K562 (cell line): ENCODE measurements around the gene GBX1. TPM values are rescaled to one million over a fixed set of nuclear protein-coding genes. Genes with fewer than 3 reads are reported as not detected.

Experiments
- ATAC-seq: fragments of 200-7000 bp; cut with Tn5 transposase; 3 replicates; pipeline ENCODE4 v1.9.1; 2020; ENCODE audit warnings: moderate library complexity
- BruUV-seq: library from RNA; stranded (reverse); fragments of 400-500 nt; replicated peaks from 2 replicates; lab custom pipeline; 2021; lab: Mats Ljungman, UMichigan
- CTCF ChIA-PET: fragments of 300-600 bp; formaldehyde crosslinking; extraction: SDS; loops from one replicate; lab custom pipeline; 2021; ENCODE audit warnings: low intra/inter-chr PET ratio; lab: Yijun Ruan, JAX
- POLR2A ChIA-PET: fragments of 300-600, 350-650 bp; sonication (Branson Sonifier 250); formaldehyde crosslinking; extraction: SDS; loops from one replicate; lab custom pipeline; 2021; ENCODE audit warnings: antibody characterized with exemption, inconsistent platforms; lab: Yijun Ruan, JAX
- DNase-seq, 4 experiments: peaks; one replicate each; pipeline versions ENCODE4 v3.0.0 to v3.0.0-alpha.2; 2011 to 2018; ENCODE audit warnings: low spot score in 3 of 4, mixed read lengths in 3 of 4; ENCODE audit errors: extremely low read depth in 1 of 4
- FAIRE-seq: peaks from 2 replicates; lab custom pipeline; 2011; peaks lifted over from hg19 to GRCh38; lab: Jason Lieb, UNC
- H2AFZ ChIP-seq: 2 replicates; pipeline ENCODE4 v1.6.0; 2011; ENCODE audit warnings: low read depth, low read length, control low read depth, inconsistent platforms
- H3K27ac ChIP-seq: fragments of 200-600 bp; 3 replicates; pipeline ENCODE4 v1.8.0; 2011; ENCODE audit warnings: low read depth, mild to moderate bottlenecking, control low read depth, inconsistent platforms, low read length, moderate library complexity, mixed read lengths; ENCODE audit errors: extremely low read depth
- H3K27me3 ChIP-seq, 2 experiments: fragments of 300-600 bp in 1 of 2; 2 replicates in 1 of 2; 3 replicates in 1 of 2; pipeline versions ENCODE4 v1.6.0 to v1.8.0; 2011; ENCODE audit warnings: inconsistent platforms in 2 of 2, low read length in 2 of 2, mild to moderate bottlenecking in 1 of 2, mixed read lengths in 1 of 2, moderate library complexity in 1 of 2; ENCODE audit not compliant: control insufficient read depth in 2 of 2, insufficient read depth in 2 of 2
- H3K36me3 ChIP-seq: fragments of 300-600 bp; 3 replicates; pipeline ENCODE4 v1.8.0; 2011; ENCODE audit warnings: mild to moderate bottlenecking, low read length, inconsistent platforms; ENCODE audit not compliant: control insufficient read depth, insufficient read depth
- H3K4me1 ChIP-seq, 2 experiments: fragments of 200-600 bp in 1 of 2; replicated peaks in 1 of 2; 2 replicates in 1 of 2; 3 replicates in 1 of 2; pipeline versions ENCODE4 v1.5.1 to v1.8.0; 2011; ENCODE audit warnings: inconsistent platforms in 2 of 2, low read length in 2 of 2, mild to moderate bottlenecking in 1 of 2, mixed read lengths in 1 of 2, moderate library complexity in 1 of 2; ENCODE audit not compliant: control insufficient read depth in 2 of 2, insufficient read depth in 2 of 2
- H3K4me2 ChIP-seq: 2 replicates; pipeline ENCODE4 v1.6.1; 2011; ENCODE audit warnings: low read length, control low read depth, inconsistent platforms, mixed read lengths; ENCODE audit not compliant: insufficient read depth
- H3K4me3 ChIP-seq: fragments of 200-600 bp; sonication (generic), shearing (Covaris generic); 2 replicates; pipeline ENCODE4 v1.5.1; 2016; ENCODE audit warnings: control low read depth, inconsistent platforms
- H3K79me2 ChIP-seq: fragments of 200-600 bp; 3 replicates; pipeline ENCODE4 v1.8.0; 2011; ENCODE audit warnings: low read length, inconsistent platforms; ENCODE audit not compliant: control insufficient read depth, insufficient read depth
- H3K9ac ChIP-seq, 2 experiments: 2 replicates each; pipeline versions ENCODE4 v1.6.0 to v1.6.1; 2011; ENCODE audit warnings: low read depth in 2 of 2, low read length in 2 of 2, control low read depth in 1 of 2, inconsistent platforms in 1 of 2, mild to moderate bottlenecking in 1 of 2, mixed read lengths in 1 of 2; ENCODE audit not compliant: insufficient read depth in 1 of 2
- H3K9me1 ChIP-seq: one replicate; pipeline ENCODE4 v1.6.0; 2011; ENCODE audit warnings: inconsistent platforms, mild to moderate bottlenecking, low read length, moderate library complexity; ENCODE audit not compliant: control insufficient read depth, insufficient read depth
- H3K9me3 ChIP-seq: replicated peaks from 2 replicates; pipeline ENCODE4 v1.5.1; 2011; ENCODE audit warnings: low read depth, low read length, inconsistent platforms; ENCODE audit not compliant: control insufficient read depth, insufficient read depth
- H4K20me1 ChIP-seq: replicated peaks from 2 replicates; pipeline ENCODE4 v1.6.1; 2011; ENCODE audit warnings: low read length, inconsistent platforms, mixed read lengths; ENCODE audit not compliant: control insufficient read depth, insufficient read depth
- BMI1 ChIP-seq: fragments of 150-350 bp; IDR thresholded peaks from 2 replicates; pipeline ENCODE4 v1.6.1; 2014; ENCODE audit warnings: low read length
- CCAR2 ChIP-seq: fragments of 200-400 bp; formaldehyde crosslinking; IDR thresholded peaks from 2 replicates; pipeline ENCODE4 v1.6.1; 2017; ENCODE audit warnings: mild to moderate bottlenecking, low read depth, low read length
- MEF2A ChIP-seq: IDR thresholded peaks from 2 replicates; pipeline ENCODE4 v1.6.1; 2011; ENCODE audit warnings: low read depth, mild to moderate bottlenecking, low read length, moderate library complexity; ENCODE audit not compliant: control insufficient read depth
- NCOR1 ChIP-seq: fragments of 450-650 bp; IDR thresholded peaks from 2 replicates; pipeline ENCODE4 v1.6.1; 2016; ENCODE audit warnings: mild to moderate bottlenecking, moderate library complexity
- PBX2 ChIP-seq, 2 experiments: IDR thresholded peaks in 1 of 2; conservative IDR thresholded peaks in 1 of 2; 2 replicates each; pipeline ENCODE4 v1.6.1; 2016; ENCODE audit warnings: low read depth in 2 of 2, mild to moderate bottlenecking in 1 of 2, missing compliant biosample characterization in 1 of 2, missing genetic modification characterization in 1 of 2, moderate library complexity in 1 of 2
- POLR2A ChIP-seq: fragments of 450-650 bp; conservative IDR thresholded peaks from 2 replicates; pipeline ENCODE4 v1.6.1; 2016
- POLR2AphosphoS2 ChIP-seq: IDR thresholded peaks from 2 replicates; pipeline ENCODE4 v1.6.1; 2012; ENCODE audit warnings: low read length, improper control_type of control experiment
- SREBF2 ChIP-seq: sonication (generic); formaldehyde crosslinking; IDR thresholded peaks from 2 replicates; pipeline ENCODE4 v1.4.0; 2020; ENCODE audit warnings: mild to moderate bottlenecking, missing genetic modification reagents
- ZNF165 ChIP-seq: fragments of 250-450 bp; sonication (Bioruptor Pico); IDR thresholded peaks from 2 replicates; pipeline ENCODE4 v1.4.0; 2020; ENCODE audit warnings: borderline replicate concordance
- ZNF717 ChIP-seq: fragments of 250-450 bp; sonication (Bioruptor Pico); IDR thresholded peaks from 2 replicates; pipeline ENCODE4 v1.5.0; 2021
- WGBS: fragments of 100-300 bp; shearing (Covaris generic); methylation state at CpG from one replicate; pipeline ENCODE4 v1.1.6; 2016; ENCODE audit warnings: low coverage, mixed read lengths; ENCODE audit not compliant: insufficient coverage; ENCODE audit errors: missing lambda C conversion rate; 5-methylcytosine and 5-hydroxymethylcytosine counted together
- in situ Hi-C: fragments of 300-500 bp; cut with MboI; formaldehyde crosslinking; loops from 4 replicates; pipeline ENCODE4 v1.15.0; 2018; ENCODE audit warnings: inconsistent platforms, mixed read lengths
- intact Hi-C: fragments of 100-400 bp; cut with micrococcal nuclease; formaldehyde crosslinking; loops from 2 replicates; pipeline ENCODE4 v1.14.2; 2022
- polyA plus RNA-seq, 8 experiments: library from polyadenylated mRNA; depleted of rRNA in 4 of 8; stranded (reverse) in 5 of 8; unstranded in 3 of 8; fragments of >200 nt; fragmentation: Nextera tagmentation in 2 of 8; fragmentation: Illumina TruSeq in 1 of 8; extraction: Ambion mirVana in 2 of 8; extraction: Trizol in 1 of 8; gene quantifications; 2 replicates each; pipeline versions ENCODE4 v1.2.1 to v1.2.3, GENCODE V29; 2011 to 2014; ENCODE audit warnings: inconsistent platforms in 1 of 8, missing spikeins in 1 of 8
- total RNA-seq, 7 experiments: library from RNA; depleted of rRNA in 6 of 7; stranded (reverse); fragments of >200 nt in 6 of 7; fragmentation: Illumina TruSeq in 2 of 7; extraction: Trizol in 2 of 7; gene quantifications; 2 replicates each; pipeline versions ENCODE4 v1.2.1 to v1.2.3, GENCODE V29; 2011 to 2021; ENCODE audit warnings: low replicate concordance in 1 of 7
- TF ChIP-seq, protein P1 (sequence below): sonication (generic); formaldehyde crosslinking; IDR thresholded peaks from 2 replicates; pipeline ENCODE4 v1.8.1; 2023; ENCODE audit warnings: mild to moderate bottlenecking, missing genetic modification reagents, moderate library complexity

GBX1 gene
- total and polyA plus RNA-seq, 9 of the 15 experiments (the other 6 are each of a cell fraction or from before 2014, with no cell fraction given): not detected

DNA sequence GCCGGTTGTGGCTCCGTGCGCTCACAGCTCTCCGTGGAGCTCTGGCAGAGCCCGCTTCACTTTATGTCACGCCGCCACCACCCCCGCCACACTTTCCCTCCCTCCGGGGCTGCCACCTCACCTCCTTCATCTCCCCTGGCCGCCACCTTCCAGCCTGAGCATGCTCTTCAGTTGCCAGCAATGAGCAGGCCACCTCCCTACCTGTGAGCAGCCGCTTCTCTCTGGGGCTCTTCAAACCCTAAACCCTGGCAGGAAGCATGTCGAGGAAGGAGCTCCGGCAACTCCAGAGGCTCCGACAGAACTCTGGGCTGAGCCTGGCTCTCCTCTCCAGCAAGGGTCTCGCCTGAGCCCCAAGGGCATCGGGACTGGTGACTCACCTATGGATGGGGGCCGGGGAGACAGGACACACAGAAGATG is 36.7 kb downstream of the GBX1 start:
- BruUV-seq: no TSS peak
- no peak for FAIRE-seq
- WGBS: 94% methylated on average over 16 of the region's 17 CpGs
- H3K9ac ChIP-seq: no peak overlapping the region
- no peak overlapping the region for H3K27ac ChIP-seq
- POLR2A ChIA-PET: interaction anchor here (0.6 to 2.0 kb wide), 4 partner anchors 10 to 36 kb away, joined by 3 to 5 read pairs (median 4); no protein-coding TSS in a partner anchor
- CTCF ChIA-PET: interaction anchor here (0.5 kb wide), 1 partner anchor 85 kb away, joined by 3 read pairs; no protein-coding TSS in a partner anchor
- intact Hi-C loops: no loop called here
- TF ChIP-seq, protein P1, sequence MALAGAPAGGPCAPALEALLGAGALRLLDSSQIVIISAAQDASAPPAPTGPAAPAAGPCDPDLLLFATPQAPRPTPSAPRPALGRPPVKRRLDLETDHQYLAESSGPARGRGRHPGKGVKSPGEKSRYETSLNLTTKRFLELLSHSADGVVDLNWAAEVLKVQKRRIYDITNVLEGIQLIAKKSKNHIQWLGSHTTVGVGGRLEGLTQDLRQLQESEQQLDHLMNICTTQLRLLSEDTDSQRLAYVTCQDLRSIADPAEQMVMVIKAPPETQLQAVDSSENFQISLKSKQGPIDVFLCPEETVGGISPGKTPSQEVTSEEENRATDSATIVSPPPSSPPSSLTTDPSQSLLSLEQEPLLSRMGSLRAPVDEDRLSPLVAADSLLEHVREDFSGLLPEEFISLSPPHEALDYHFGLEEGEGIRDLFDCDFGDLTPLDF (CRISPR knock-in tag): no peak
- TF ChIP-seq PBX2 (CRISPR knock-in tag; IDR thresholded peaks at IDR 0.05; ENCODE audit: low read depth): no peak
- no peak for TF ChIP-seq PBX2 (tag; conservative IDR thresholded peaks at IDR 0.05; ENCODE audit: low read depth)
- TF ChIP-seq BMI1: no peak
- no peak for TF ChIP-seq MEF2A
- TF ChIP-seq POLR2AphosphoS2: no peak
- no peak for TF ChIP-seq CCAR2
- no peak for TF ChIP-seq ZNF717 (CRISPR knock-in tag)
- TF ChIP-seq ZNF165 (CRISPR knock-in tag): no peak
- no peak for TF ChIP-seq NCOR1
- no peak for TF ChIP-seq SREBF2 (CRISPR knock-in tag)
- TF ChIP-seq POLR2A: no peak
- DNase-seq: no peak
- H3K27me3 ChIP-seq: no peaks in the 10 kb centered on the region; a peak in 1 of 5 replicates
- H3K9me1 ChIP-seq: peaks cover 5% of the 10 kb centered on the region
- H3K4me3 ChIP-seq: no peak overlapping the region
- peaks cover 0 to 16% of the 10 kb centered on the region in 2 experiments; a peak in 1 of 5 replicates for H3K4me1 ChIP-seq
- no peak overlapping the region for H3K4me2 ChIP-seq
- no peaks in the 10 kb centered on the region for H3K9me3 ChIP-seq
- peaks cover 95% of the 10 kb centered on the region for H3K36me3 ChIP-seq
- no peak for ATAC-seq
- H3K79me2 ChIP-seq: no peaks in the 10 kb centered on the region
- in situ Hi-C loops: no loop called here
- H2AFZ ChIP-seq: no peak overlapping the region
- H4K20me1 ChIP-seq: peaks cover 4% of the 10 kb centered on the region
